ENCODE results near the gene ZNF367. TPM values are rescaled to one million over a fixed set of nuclear protein-coding genes. Genes with fewer than 3 reads are reported as not detected.

Gene ZNF367
- total RNA-seq, 1 donor from 2014 or later, result 12.2 TPM

- DNase-seq (ENCODE audit: low read depth), result no peak
- TF ChIP-seq, protein P1, sequence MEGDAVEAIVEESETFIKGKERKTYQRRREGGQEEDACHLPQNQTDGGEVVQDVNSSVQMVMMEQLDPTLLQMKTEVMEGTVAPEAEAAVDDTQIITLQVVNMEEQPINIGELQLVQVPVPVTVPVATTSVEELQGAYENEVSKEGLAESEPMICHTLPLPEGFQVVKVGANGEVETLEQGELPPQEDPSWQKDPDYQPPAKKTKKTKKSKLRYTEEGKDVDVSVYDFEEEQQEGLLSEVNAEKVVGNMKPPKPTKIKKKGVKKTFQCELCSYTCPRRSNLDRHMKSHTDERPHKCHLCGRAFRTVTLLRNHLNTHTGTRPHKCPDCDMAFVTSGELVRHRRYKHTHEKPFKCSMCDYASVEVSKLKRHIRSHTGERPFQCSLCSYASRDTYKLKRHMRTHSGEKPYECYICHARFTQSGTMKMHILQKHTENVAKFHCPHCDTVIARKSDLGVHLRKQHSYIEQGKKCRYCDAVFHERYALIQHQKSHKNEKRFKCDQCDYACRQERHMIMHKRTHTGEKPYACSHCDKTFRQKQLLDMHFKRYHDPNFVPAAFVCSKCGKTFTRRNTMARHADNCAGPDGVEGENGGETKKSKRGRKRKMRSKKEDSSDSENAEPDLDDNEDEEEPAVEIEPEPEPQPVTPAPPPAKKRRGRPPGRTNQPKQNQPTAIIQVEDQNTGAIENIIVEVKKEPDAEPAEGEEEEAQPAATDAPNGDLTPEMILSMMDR (conservative IDR thresholded peaks at IDR 0.05; ENCODE audit: low read depth, low read length), result no peak
- H3K4me3 ChIP-seq (ENCODE audit: low read depth, low read length), result no peak overlapping the region
These were observed 32.0 kb downstream of the ZNF367 start for GRCh38 chr9:96386157-96386556.

DNA sequence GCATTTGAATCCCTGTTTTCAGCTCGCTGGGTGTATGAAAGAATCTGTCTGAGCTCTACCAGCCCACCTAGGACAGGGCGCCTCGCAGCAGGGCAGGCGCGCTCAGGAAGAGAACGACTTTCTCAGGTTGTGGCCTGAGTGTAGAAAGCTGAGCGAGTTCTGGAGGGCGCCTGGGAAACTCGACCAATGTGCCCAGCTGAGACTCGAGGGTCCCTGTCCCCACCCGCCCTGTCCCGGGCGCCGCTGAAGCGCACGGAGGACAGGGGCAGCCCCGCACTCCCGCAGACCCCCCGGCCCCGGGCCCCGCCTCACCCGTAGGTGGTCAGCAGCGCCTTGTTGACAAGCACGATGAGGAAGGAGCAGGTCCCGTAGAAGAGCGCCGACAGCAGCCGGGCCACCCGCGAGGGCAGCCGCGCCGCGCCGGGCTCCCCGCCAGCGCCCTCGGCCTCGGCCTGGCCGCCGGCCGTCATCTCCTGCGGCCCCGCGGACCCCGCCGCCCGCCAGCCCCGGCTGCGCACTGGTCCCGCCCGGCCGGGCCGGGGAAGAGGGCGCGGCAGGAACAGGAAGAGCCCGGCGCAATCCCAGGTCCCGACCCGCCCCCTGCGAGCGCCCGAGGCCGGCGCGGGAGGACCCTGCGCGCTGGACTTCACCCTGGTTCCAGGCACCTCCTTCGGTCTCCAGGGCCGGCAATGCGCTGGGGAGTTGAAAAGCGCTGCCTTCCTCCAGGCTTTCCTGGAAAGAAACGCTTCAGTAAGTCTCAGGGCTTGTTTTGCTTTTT, 34.8 kb downstream of the ZNF367 start, which contains the start of gene SLC35D2:
Gene SLC35D2 (minus strand): TSS at position 547 of the 778 bp plus-strand sequence. CDS start 77 bp downstream, at position 470.
- DNase-seq (ENCODE audit: low read depth), result no peak
- H3K4me3 ChIP-seq (ENCODE audit: low read depth, low read length), result peak within 1 kb of the TSS; percentile 58
- TF ChIP-seq, protein P1 (conservative IDR thresholded peaks at IDR 0.05; ENCODE audit: low read depth, low read length), result no peak

- H3K4me3 ChIP-seq (ENCODE audit: low read depth, low read length), result peak overlapping the region; percentile 58
- DNase-seq (ENCODE audit: low read depth), result no peak
- TF ChIP-seq, protein P1 (conservative IDR thresholded peaks at IDR 0.05; ENCODE audit: low read depth, low read length), result no peak
These were observed 35.4 kb downstream of the ZNF367 start for GRCh38 chr9:96382839-96383164.

- no peak for DNase-seq (ENCODE audit: low read depth)
- H3K4me3 ChIP-seq (ENCODE audit: low read depth, low read length), result peak overlapping the region; percentile 58
- TF ChIP-seq, protein P1 (conservative IDR thresholded peaks at IDR 0.05; ENCODE audit: low read depth, low read length), result no peak
These were observed 36.0 kb downstream of the ZNF367 start for GRCh38 chr9:96382175-96382574.

- DNase-seq (ENCODE audit: low read depth), result no peak
- H3K4me3 ChIP-seq (ENCODE audit: low read depth, low read length), result peak overlapping the region; percentile 58
- TF ChIP-seq, protein P1 (conservative IDR thresholded peaks at IDR 0.05; ENCODE audit: low read depth, low read length), result no peak
These were observed 36.5 kb downstream of the ZNF367 start for GRCh38 chr9:96381696-96382095.

DNA sequence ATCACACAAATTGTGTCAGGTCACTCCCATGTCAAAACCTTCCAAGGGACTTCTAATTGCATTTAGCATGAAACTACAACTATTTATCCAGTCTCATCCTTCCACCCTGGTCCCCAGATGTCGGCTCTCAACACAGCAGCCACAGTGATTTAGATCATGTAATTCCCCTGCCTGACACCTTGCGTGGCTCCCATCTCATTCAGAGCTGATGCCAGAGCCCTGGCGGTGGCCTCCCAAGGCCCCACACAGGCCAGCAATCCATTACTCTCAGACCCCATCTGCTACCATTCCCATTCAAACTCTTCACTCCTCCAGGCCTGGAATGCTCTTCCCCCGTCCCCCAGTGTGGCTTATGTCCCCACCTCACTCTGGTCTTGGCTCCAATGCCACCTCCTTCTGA, 37.0 kb downstream of the ZNF367 start:
- no peak for DNase-seq (ENCODE audit: low read depth)
- peak overlapping the region; percentile 58 for H3K4me3 ChIP-seq (ENCODE audit: low read depth, low read length)
- TF ChIP-seq, protein P1 (conservative IDR thresholded peaks at IDR 0.05; ENCODE audit: low read depth, low read length), result no peak

DNA sequence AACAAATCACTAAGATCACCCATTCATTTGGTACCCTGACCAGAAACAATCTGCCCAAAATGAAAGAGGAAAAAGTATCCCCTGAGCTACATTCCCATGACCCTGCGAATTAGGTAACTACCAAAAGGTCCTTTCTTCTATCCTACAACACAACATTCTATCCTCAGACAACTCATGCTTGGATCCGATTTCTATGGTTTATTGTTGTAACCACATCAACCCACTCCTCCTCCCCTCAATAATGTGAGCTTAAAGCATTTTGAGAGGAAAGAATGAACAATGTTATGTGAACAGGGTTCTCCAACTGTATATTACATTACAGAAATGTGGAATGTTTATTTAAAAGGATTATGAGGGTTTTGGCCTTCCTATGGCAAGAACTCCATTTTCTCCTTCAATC, 38.7 kb downstream of the ZNF367 start:
- TF ChIP-seq, protein P1 (conservative IDR thresholded peaks at IDR 0.05; ENCODE audit: low read depth, low read length), result no peak
- no peak overlapping the region for H3K4me3 ChIP-seq (ENCODE audit: low read depth, low read length)
- no peak for DNase-seq (ENCODE audit: low read depth)

Measured in epithelial cell of proximal tubule (primary cell).